Measurements from ENCODE around the gene PSORS1C1. TPM values are rescaled to one million over a fixed set of nuclear protein-coding genes. Genes with fewer than 3 reads are reported as not detected.

Gene PSORS1C1
- polyA plus RNA-seq, 1 donor from 2014 or later, result not detected

GRCh38 chr6:31113861-31114540, 599 bp upstream of the PSORS1C1 start:
- Histone ChIP-seq H4K20me1 (ENCODE audit: insufficient read depth) (no peaks in the 10 kb centered on the region), H3K9me2 (ENCODE audit: insufficient read depth, low read length) (no peaks in the 10 kb centered on the region), H3K9ac (ENCODE audit: low read length) (no peak overlapping the region), H3F3A (ENCODE audit: insufficient read depth, low read length, poor library complexity, severe bottlenecking) (no peaks in the 10 kb centered on the region), H3K36me3 (ENCODE audit: insufficient read depth, low read length) (no peaks in the 10 kb centered on the region), H3K4me3 (ENCODE audit: low read length) (no peak overlapping the region), H3K4me2 (ENCODE audit: low read length) (no peak overlapping the region), H3K79me2 (replicated peaks; ENCODE audit: insufficient read depth, low read length) (no peaks in the 10 kb centered on the region), H3K27ac (ENCODE audit: low read length) (no peak overlapping the region), H2AFZ (ENCODE audit: low read depth, low read length) (no peak overlapping the region), H3K27me3 (ENCODE audit: insufficient read depth, low read depth, low read length) (no peaks in the 10 kb centered on the region), H3K9me3 (ENCODE audit: low read length) (no peaks in the 10 kb centered on the region)
- TF ChIP-seq EP300 (conservative IDR thresholded peaks at IDR 0.05; ENCODE audit: poor library complexity, severe bottlenecking), result no peak
- no peak for TF ChIP-seq POLR2AphosphoS5 (IDR thresholded peaks at IDR 0.05)
- no peak for TF ChIP-seq REST (IDR thresholded peaks at IDR 0.05; ENCODE audit: borderline replicate concordance)
- no peak for TF ChIP-seq CTCF (IDR thresholded peaks at IDR 0.05; ENCODE audit: poor library complexity, severe bottlenecking)
- TF ChIP-seq MXI1 (conservative IDR thresholded peaks at IDR 0.05; ENCODE audit: poor library complexity, severe bottlenecking), result no peak

- no peaks in the 10 kb centered on the region for H3K27me3 ChIP-seq (ENCODE audit: insufficient read depth, low read depth, low read length)
- no peaks in the 10 kb centered on the region for H3K9me2 ChIP-seq (ENCODE audit: insufficient read depth, low read length)
- no peaks in the 10 kb centered on the region for H4K20me1 ChIP-seq (ENCODE audit: insufficient read depth)
- no peak overlapping the region for H3K4me3 ChIP-seq (ENCODE audit: low read length)
- no peak overlapping the region for H3K27ac ChIP-seq (ENCODE audit: low read length)
- TF ChIP-seq TAF1 (IDR thresholded peaks at IDR 0.05; ENCODE audit: low read depth) (no peak), MXI1 (conservative IDR thresholded peaks at IDR 0.05; ENCODE audit: poor library complexity, severe bottlenecking) (no peak), POLR2AphosphoS5 (IDR thresholded peaks at IDR 0.05) (no peak), EP300 (conservative IDR thresholded peaks at IDR 0.05; ENCODE audit: poor library complexity, severe bottlenecking) (no peak), CTCF (IDR thresholded peaks at IDR 0.05; ENCODE audit: poor library complexity, severe bottlenecking) (no peak), SMC3 (conservative IDR thresholded peaks at IDR 0.05; ENCODE audit: poor library complexity) (no peak), RAD21 (conservative IDR thresholded peaks at IDR 0.05) (no peak), REST (IDR thresholded peaks at IDR 0.05; ENCODE audit: borderline replicate concordance) (no peak), EZH2 (IDR thresholded peaks at IDR 0.05; ENCODE audit: borderline replicate concordance, insufficient read depth, low read length, poor library complexity, severe bottlenecking) (no peak)
- H3K79me2 ChIP-seq (replicated peaks; ENCODE audit: insufficient read depth, low read length), result no peaks in the 10 kb centered on the region
- no peak overlapping the region for H3K4me2 ChIP-seq (ENCODE audit: low read length)
- no peak overlapping the region for H2AFZ ChIP-seq (ENCODE audit: low read depth, low read length)
- H3K9me3 ChIP-seq (ENCODE audit: low read length), result no peaks in the 10 kb centered on the region
- H3F3A ChIP-seq (ENCODE audit: insufficient read depth, low read length, poor library complexity, severe bottlenecking), result no peaks in the 10 kb centered on the region
- no peak overlapping the region for H3K9ac ChIP-seq (ENCODE audit: low read length)
- no peaks in the 10 kb centered on the region for H3K36me3 ChIP-seq (ENCODE audit: insufficient read depth, low read length)
These were observed 610 bp downstream of the PSORS1C1 start for GRCh38 chr6:31114970-31115849.
